Measurements from ENCODE around the gene SNRNP200.
A peak's percentile ranks its signal among the peaks of the same experiment; 100 is the strongest.

The SNRNP200 gene

DNA sequence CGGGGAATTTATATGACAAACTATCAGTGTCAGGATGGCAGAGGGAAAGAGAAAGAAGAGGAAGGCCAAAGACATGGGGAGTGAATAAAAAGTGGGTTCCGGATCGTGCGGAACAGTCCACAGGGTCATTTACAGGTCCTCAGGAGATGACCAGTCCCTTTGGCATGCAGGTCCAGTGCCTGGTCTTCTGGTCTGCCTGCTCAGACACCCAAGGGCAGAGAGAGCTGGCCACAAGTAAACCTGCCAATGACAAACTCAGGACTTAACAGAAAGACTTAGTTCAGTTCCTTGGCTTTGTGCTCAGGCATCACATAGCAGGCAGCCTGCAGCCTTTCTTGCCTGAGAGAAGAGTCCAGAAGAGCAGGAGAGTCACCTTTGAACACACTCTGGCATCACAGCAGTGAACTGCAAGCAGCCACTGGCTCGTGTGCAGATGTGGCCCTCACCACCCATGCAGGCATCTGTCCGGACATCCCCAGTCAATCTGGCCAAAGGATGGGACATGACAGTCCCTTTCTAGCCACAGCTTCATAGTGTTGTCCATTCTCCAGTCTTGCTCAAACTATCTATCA is 53.5 kb downstream of the SNRNP200 start:
- no peak for DNase-seq (ENCODE audit: low read depth in 2 of 2)

DNA sequence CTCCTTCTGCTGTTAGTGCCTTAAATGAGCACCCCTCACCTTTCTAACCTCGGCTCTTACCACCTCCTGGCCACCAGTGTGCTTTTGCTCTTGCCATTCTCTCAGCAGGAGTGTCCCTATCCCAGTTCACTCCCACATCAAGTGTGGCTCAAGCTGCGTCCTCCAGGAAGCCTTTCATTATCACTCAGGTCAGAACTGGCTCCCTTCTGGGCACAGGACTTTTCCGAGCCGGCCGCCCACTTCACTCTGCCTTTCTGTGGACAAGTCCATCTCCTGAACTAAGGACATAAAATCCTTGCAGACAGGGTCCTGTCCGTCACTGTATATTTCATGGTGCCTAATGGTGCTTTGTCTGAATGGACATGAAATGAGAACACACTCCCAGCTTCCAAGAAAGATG is 55.2 kb downstream of the SNRNP200 start:
- no peak for DNase-seq (ENCODE audit: low read depth in 2 of 2)

DNA sequence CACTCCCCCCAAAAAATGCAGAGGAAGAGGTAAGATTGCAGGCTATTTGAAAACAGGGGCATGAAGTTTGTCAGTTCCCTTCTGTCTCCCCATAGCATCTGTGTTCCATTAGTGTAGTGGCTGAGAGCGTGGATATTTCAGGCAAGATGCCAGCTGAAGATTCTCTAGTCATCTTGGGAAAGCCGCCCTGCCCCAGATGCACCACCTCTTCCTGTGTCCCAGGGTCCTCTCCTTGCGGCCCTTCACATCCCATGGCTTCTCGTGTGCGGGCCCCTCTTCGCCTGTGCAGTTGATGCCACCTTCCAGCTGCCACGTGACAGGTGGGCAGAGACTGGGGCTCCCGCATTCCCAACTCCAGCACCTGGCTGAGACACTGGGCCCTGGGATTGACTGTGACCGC is 55.7 kb downstream of the SNRNP200 start:
- DNase-seq (ENCODE audit: low read depth in 2 of 2), result no peak

DNA sequence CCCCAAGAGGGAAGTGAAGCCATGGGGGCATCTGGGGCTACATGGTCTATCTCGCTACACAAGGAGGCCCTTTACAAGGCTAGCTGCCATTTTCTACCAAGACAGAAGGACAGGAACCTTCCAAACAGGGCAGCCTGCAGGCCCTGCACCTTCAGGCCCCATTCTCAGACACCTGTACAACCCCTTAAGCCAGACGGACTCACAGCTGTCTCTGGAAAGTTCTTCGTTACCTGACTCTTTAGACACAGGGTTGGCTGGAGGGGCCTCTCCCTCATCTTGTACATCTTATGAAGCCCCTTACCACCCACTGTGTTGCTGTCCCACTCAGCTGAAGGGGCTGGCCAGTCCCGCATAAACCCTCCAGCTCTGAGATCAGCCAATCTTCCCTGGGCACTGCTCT is 56.7 kb downstream of the SNRNP200 start:
- no peak for DNase-seq (ENCODE audit: low read depth in 2 of 2)

DNA sequence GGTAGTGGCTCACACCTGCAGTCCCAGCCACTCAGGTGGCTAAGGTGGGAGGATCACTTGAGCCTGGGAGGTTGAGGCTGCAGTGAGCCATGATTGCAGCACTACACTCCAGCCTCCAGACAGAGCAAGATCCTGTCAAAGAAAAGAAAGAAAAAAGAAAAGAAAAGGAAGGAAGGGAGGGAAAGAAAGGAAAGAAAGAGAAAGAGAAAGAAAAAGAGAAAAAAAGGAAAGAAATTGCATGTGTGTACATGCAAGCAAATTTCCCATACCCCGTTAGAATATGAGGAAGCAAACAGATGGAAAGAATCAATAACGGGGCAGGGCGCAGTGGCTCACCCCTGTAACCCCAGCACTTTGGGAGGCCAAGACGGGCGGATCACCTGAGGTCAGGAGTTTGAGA is 57.5 kb downstream of the SNRNP200 start:
- no peak for DNase-seq (ENCODE audit: low read depth in 2 of 2)

- DNase-seq (ENCODE audit: low read depth in 2 of 2), result no peak
Observed at GRCh38 chr2:96247009-96247408, 58.3 kb downstream of the SNRNP200 start.

DNA sequence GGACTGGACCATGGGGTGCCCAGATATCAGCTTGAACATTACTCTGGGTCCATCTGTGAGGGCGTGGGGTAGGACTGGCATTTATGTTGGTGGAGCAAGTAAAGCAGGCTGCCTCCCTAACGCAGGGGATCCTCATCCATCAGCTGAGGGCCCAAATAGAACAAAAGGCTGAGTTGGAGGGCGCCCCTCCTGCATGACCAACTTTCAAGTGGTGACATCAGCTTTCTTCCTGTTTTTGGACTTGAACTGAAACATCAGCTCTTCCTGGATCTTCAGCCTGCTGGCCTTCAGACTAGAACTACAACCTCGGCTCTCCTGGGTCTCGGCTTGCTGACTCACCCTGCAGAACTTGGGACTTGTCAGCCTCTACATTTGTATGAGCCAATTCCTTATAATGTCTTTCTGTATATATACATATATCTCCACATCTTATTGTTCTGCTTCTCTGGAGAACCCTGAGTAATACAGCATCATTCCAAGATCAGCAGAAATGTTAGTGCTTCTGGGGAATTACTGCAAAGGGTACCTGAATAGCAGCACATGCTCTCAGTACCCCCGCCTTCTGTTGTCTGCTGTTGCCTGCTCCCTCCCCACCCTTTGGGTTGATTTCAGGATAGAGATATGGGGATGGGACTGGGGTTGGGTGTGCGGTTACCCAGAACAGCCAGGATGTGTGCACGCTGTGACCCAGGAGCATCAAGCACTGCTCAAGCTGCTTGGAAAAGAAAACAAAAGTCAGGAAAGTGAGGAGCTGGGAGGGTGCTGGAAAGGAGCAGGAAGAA is 59.5 kb downstream of the SNRNP200 start:
- no peak for DNase-seq (ENCODE audit: low read depth in 2 of 2)

DNA sequence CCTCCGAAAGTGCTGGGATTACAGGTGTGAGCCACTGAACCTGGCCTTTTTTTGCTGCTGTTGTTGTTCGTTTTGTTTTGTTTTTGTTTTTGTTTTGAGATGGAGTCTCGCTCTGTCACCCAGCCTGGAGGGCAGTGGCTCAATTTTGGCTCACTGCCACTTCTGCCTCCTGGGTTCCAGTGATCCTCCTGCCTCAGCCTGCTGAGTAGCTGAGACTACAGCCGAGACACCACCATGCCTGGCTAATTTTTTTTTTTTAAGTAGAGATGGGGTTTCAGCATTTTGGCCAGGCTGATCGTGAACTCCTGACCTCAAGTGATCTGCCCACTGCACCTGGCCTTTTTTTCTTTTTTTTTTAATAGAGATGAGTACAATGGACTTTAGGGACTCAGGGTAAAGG is 61.5 kb downstream of the SNRNP200 start:
- no peak for DNase-seq (ENCODE audit: low read depth in 2 of 2)

GRCh38 chr2:96241900-96242611 is 63.3 kb downstream of the SNRNP200 start:
- DNase-seq (ENCODE audit: low read depth in 2 of 2), result peak; percentile 43 to 57

DNA sequence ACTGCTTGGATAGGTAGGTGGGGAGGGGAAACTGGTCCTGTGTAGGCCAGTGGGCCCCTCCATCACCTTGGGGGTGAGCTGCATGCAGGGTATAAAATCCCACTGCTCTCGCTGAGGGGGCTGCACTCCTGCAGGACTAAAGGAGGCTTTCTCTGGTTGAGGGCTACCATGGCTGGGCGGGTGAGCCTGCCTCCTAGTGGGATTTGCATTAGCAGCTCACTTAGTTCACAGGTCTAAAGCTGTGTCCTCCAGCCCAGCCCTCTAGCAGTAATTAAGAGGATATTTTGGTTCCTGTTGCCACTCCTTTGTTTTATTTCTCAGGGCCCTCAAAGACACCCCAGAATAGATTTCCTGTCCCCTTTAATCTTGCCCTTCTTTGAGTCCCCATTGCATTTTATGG is 64.1 kb downstream of the SNRNP200 start:
- no peak for DNase-seq (ENCODE audit: low read depth in 2 of 2)

DNA sequence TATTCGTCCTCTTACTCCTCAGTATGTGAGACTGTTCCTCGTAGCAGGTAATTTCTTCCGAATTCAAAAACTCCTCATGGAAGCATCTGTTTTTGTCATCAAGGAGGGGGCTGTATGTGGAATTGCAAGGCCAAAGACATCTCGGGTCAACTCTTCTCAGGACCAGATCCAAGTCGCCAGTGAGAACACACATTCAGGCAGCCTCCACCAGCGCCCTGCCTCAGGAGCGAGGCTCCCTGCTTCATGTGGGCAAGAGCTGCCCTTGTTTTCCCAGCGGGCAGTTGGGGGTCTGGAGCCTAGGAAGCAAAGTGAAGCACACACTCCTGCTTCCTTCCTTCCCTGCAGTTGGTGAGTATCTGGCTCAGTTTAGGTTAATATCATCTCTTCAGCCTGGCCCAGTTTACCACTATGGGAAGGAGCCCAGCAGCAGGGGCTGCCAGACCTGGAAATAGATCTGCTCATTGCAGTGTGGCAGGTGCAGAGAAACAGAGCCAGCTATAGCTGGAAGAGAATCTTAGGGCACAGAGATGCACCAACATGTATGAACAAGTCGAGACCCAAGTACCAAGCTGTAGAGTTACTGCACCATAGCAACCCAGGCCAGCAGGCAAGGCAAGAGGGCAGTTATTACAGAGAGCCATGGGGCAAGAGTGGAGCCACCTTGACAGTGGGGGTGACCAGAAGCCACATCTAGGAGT is 64.9 kb downstream of the SNRNP200 start:
- DNase-seq (ENCODE audit: low read depth in 2 of 2), result no peak

- DNase-seq (ENCODE audit: low read depth in 2 of 2), result no peak
Observed at GRCh38 chr2:96239745-96240264, 65.5 kb downstream of the SNRNP200 start.

GRCh38 chr2:96239091-96239490 is 66.3 kb downstream of the SNRNP200 start:
- DNase-seq (ENCODE audit: low read depth in 2 of 2), result no peak

DNA sequence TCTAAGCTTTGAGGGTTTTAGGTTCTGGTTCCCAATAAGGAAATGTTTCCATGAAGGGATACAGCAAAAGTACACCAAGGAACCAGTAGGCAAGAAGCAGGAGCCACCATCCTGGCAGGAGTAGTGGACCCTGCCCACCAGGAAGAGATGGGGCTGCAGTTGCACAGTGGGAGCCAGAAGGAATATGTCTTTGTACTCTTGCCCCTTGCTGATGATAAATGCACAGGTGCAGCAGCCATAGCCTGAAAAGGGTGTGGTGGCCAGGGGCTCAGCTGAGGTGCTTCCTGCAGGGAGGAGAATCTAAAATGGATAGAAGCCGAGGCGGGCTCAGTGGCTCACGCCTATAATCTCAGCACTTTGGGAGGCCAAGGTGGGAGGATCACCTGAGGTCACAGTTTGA is 67.1 kb downstream of the SNRNP200 start:
- no peak for DNase-seq (ENCODE audit: low read depth in 2 of 2)

GRCh38 chr2:96236882-96237281 is 68.5 kb downstream of the SNRNP200 start:
- no peak for DNase-seq (ENCODE audit: low read depth in 2 of 2)

DNA sequence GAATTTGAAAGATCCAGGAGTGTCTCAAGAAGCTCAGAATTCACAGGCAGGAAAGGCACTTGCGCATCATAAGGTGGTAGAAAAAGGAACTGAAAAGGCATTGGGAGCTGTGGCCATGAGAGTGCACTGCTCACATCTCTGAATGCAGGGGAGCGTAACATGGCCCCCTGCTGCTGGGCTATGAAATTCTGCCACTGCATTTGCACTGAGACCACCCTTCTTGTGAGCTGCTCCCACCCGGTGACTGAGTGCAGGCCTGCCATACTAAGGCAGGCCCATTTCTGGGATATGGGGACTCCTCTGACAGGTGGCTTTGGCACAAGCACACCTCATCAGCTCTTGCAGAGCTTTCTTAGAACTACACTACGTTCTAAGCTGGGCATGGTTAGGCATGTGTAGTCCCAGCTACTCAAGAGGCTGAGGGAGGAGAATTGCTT is 71.4 kb downstream of the SNRNP200 start:
- DNase-seq (ENCODE audit: low read depth in 2 of 2), result no peak

DNA sequence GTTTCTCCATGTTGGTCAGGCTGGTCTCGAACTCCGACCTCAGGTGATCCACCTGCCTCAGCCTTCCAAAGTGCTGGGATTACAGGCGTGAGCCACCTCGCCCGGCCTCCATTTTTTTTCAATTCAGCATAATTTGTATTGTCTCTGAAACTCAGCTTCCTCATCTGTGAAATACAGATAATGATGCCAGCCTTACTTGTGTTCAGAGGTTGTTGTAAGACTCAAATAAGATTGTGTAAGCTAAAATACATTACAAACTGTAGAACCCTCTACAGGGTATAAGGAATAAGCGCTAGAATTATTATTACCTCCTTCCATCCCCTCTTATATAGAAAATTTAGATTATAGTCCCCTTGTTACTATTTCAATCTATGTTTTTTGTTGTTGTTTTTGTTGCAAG is 71.9 kb downstream of the SNRNP200 start:
- DNase-seq (ENCODE audit: low read depth in 2 of 2), result no peak

DNA sequence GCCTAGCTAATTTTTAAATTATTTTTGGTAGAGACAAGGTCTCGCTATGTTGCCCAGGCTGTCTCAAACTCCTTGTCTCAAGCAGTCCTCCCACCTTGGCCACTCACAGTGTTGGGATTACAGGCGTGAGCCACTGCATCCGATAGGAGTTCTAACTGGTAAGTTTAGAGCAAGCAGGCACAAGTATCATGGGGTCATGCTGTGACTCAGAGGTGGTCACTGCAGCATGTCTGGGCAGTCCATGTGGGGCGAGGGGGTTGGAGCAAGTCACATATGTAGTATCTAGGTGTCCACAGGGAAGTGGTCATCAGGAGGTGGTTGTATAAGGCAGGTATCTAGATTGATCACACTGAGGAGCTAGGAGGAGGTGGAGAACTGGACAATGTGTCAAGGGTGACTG is 74.0 kb downstream of the SNRNP200 start:
- no peak for DNase-seq (ENCODE audit: low read depth in 2 of 2)

DNA sequence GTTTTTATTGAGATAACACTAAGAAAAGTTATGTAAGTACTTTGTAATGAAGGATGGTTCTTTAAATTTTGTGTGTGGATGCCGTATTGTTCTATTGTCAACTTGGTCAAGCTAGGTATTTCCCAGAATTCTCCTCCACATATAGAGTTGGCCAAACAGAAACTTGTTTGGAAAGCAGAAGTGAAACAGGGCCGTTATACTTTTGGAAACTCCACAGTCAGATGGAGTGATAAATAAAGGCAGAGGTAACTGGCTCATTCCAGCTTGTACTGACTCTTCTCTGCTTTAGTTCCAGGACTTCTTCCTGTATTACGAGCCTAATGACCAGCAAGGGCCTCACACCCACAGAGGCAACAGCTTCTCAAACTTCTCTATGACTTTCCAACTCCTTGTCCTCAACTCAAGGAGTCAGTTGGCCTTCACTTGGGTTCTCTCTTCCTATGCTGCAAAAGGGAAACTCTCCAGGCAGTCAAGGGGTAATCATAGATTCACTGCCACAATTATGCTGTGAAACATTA is 80.3 kb downstream of the SNRNP200 start:
- DNase-seq (ENCODE audit: low read depth in 2 of 2), result no peak

All from stimulated activated CD8-positive, alpha-beta memory T cell treated with anti-CD3 and anti-CD28 coated beads, Interleukin-15, amount 100 ng/mL, for 48 hours (primary cell).